ENCODE results near the gene GM2A.
"Not testable (repeated sequence)": the region's sequence is repeated elsewhere in the genome, so short reads cannot be mapped to it uniquely, and the experiment has no call there.

DNA sequence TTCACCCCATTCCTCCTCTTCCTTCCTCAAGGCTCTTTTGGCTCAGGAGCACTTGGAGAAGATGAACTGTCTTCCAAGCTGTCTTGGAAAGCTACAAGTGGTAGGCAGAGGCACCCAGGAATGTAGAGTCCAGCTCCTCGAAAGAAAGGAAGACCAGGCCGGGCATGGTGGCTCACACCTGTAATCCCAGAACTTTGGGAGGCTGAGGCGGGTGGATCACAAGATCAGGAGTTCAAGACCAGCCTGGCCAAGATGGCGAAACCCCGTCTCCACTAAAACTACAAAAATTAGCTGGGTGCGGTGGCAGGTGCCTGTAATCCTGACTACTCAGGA lies 17.8 kb upstream of the GM2A start:
- not testable (repeated sequence) for TF ChIP-seq POLR2A (IDR thresholded peaks at IDR 0.05; ENCODE audit: control extremely low read depth in 1 of 2, low read depth in 2 of 2, low read length in 2 of 2)
- TF ChIP-seq, protein P1, sequence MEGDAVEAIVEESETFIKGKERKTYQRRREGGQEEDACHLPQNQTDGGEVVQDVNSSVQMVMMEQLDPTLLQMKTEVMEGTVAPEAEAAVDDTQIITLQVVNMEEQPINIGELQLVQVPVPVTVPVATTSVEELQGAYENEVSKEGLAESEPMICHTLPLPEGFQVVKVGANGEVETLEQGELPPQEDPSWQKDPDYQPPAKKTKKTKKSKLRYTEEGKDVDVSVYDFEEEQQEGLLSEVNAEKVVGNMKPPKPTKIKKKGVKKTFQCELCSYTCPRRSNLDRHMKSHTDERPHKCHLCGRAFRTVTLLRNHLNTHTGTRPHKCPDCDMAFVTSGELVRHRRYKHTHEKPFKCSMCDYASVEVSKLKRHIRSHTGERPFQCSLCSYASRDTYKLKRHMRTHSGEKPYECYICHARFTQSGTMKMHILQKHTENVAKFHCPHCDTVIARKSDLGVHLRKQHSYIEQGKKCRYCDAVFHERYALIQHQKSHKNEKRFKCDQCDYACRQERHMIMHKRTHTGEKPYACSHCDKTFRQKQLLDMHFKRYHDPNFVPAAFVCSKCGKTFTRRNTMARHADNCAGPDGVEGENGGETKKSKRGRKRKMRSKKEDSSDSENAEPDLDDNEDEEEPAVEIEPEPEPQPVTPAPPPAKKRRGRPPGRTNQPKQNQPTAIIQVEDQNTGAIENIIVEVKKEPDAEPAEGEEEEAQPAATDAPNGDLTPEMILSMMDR (IDR thresholded peaks at IDR 0.05; ENCODE audit: control extremely low read depth in 1 of 3, insufficient read depth in 1 of 3, low read depth in 1 of 3, low read length in 3 of 3) = not testable (repeated sequence)
